ENCODE results near the gene TECTA.
"Not testable (repeated sequence)": the region's sequence is repeated elsewhere in the genome, so short reads cannot be mapped to it uniquely, and the experiment has no call there.

The TECTA gene

DNA sequence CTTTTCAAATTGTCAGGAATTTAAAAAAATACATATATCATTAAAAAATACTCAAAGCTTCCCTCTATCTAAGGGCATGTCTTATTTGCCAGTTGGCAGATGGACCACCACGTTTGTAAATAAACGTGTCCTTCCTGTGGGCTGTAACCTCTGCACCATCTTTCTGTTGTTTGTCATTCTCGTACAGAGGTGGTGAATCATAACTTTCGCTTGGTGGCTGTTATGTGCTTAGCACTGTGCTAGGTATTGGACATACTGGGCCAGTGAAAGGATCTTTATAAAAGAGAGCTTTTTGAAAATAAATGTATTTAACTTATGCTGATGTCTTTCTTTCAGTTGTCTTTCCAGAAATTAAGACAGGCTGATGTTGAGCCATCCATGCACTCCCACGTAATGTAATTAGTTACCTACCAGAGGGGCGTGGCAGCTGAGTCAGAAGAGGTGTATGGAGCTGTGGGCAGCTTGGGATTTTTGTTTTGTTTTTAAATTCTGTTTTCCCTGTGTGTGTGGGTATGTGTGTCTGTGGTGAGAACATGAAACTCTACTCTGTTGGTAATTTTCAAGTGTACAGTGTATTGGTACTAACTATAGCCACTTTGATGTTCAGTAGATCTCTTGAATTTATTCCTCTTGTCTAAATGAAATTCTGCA is 62.7 kb downstream of the TECTA start:
- DNase-seq (ENCODE audit: extremely low read depth, low read depth): no peak
- TF ChIP-seq, protein P1, sequence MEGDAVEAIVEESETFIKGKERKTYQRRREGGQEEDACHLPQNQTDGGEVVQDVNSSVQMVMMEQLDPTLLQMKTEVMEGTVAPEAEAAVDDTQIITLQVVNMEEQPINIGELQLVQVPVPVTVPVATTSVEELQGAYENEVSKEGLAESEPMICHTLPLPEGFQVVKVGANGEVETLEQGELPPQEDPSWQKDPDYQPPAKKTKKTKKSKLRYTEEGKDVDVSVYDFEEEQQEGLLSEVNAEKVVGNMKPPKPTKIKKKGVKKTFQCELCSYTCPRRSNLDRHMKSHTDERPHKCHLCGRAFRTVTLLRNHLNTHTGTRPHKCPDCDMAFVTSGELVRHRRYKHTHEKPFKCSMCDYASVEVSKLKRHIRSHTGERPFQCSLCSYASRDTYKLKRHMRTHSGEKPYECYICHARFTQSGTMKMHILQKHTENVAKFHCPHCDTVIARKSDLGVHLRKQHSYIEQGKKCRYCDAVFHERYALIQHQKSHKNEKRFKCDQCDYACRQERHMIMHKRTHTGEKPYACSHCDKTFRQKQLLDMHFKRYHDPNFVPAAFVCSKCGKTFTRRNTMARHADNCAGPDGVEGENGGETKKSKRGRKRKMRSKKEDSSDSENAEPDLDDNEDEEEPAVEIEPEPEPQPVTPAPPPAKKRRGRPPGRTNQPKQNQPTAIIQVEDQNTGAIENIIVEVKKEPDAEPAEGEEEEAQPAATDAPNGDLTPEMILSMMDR (IDR thresholded peaks at IDR 0.05; ENCODE audit: low read depth, low read length): no peak

DNA sequence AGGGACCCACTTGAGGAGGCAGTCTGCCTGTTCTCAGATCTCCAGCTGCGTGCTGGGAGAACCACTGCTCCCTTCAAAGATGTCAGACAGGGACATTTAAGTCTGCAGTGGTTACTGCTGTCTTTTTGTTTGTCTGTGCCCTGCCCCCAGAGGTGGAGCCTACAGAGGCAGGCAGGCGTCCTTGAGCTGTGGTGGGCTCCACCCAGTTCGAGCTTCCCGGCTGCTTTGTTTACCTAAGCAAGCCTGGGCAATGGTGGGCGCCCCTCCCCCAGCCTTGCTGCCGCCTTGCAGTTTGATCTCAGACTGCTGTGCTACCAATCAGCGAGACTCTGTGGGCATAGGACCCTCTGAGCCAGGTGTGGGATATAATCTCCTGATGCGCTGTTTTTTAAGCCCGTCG is 76.6 kb downstream of the TECTA start:
- DNase-seq (ENCODE audit: extremely low read depth, low read depth): not testable (repeated sequence)

DNA sequence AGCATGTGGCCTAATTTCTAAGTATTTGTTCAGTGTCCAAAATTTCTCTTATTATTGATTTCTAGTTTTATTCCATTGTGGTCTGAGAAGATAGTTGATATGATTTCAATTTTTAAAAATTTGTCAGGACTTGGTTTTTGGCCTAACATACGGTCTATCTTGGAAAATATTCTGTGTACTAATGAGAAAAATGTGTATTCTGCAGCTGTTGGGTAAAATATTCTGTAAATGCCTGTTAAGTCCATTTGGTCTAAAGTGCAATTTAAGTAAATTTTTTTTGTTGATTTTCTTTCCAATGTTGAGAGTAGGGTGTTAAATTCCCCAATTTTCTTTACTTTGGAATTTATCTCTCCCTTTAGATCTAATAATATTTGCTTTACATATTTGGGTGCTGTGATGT is 78.3 kb downstream of the TECTA start:
- TF ChIP-seq, protein P1 (IDR thresholded peaks at IDR 0.05; ENCODE audit: low read depth, low read length): no peak
- no peak for DNase-seq (ENCODE audit: extremely low read depth, low read depth)

DNA sequence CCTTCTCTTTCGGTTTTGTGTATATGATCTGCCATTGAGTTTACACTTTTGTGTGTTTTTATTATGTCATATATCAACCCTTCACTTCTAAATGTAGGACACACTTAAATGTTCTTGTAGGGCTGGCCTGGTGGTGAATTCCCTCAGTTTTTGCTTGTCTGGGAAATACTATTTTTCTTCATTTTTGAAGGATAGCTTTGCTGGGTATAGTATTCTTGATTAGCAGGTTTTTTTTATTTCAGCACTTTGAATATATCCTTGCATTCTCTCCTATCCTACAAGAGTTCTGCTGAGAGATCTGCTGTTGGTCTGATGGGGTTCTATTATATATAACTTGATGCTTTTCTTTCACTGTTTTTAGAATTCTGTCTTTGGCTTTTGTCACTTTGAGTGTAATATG is 79.1 kb downstream of the TECTA start:
- DNase-seq (ENCODE audit: extremely low read depth, low read depth): no peak
- TF ChIP-seq, protein P1 (IDR thresholded peaks at IDR 0.05; ENCODE audit: low read depth, low read length): no peak

DNA sequence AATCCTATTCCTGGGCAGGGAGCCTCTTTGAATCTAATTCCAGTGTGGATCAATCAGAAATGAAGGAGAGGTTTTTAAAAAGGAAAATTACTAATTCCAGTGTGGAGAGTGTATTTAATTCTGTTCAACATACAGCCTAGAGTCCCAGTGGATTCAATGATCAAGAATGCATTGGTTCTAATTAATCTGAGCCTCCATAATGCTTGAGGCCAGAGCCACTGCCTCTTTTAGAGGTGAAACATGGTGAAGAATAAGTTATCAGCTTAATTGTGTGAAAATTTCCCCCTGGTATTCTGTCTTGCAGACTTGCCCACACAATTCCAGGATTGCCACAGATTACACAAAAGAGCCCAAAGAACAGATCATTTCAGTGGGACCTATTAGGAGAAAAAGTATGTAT is 87.7 kb downstream of the TECTA start:
- DNase-seq (ENCODE audit: extremely low read depth, low read depth): no peak
- TF ChIP-seq, protein P1 (IDR thresholded peaks at IDR 0.05; ENCODE audit: low read depth, low read length): no peak

DNA sequence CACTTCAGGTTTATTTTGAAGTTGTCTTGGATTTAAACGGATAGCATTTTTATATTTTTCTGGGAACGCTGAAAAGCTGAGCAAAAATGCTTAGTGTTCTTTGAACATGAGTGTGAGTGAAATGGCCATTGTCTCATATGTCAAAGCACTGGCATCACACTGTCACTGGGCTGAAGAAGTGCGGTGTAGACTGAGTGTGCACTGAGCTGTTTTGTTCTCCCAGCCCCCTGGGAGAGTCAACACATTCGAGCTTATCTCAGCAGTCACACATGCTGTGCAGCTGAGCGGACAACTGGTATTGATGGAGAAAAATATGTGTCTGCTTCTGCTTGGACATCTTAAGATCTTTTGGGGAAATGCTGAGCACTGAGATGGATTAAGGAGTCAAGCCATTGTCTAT is 90.8 kb downstream of the TECTA start:
- no peak for DNase-seq (ENCODE audit: extremely low read depth, low read depth)
- TF ChIP-seq, protein P1 (IDR thresholded peaks at IDR 0.05; ENCODE audit: low read depth, low read length): no peak

DNA sequence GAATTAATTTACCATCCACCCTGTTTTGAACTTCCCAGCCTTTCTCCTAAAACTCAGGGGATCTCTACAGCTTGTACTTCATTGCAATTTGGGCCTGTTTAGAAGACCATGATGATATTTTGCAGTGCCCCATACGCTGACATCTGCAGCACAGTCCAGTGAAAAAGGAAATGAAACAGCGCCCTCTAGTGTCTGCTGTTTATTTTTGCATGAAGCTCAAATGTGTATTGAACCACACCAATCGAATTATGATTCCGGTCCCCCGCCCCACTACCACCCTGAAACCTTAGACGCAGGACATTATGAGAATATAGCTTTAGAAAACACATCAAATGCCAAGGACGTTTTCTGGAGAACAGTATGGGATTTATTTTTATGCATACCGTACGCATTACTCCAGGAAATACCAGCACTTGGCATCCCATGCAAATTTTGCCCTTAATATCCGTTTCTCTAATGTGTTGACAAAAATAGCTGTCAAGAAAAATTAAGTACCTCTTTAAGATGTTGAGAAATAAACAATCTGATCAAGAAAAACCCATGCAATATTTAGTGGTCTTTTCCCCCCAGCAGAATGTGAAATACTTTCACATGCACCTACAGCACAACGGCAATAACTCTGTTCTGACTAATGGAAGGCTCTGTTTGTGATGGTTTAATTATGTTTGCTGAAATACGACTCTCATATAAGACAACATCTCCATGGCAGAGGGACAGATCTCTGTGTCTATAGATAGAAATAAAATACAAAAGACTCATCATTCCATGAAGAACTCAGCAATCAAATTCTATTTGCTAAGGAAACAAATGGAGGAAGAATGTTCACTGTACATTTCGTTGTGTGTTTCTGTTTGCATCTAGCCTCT is 93.9 kb downstream of the TECTA start:
- TF ChIP-seq, protein P1 (IDR thresholded peaks at IDR 0.05; ENCODE audit: low read depth, low read length): peak; percentile 79
- peak; percentile 25 for DNase-seq (ENCODE audit: extremely low read depth, low read depth)

Measured in AG09319 (cell line).